GM19328 (cell line): Measurements from ENCODE around the gene AMELX.

ENCODE experiments used
- ATAC-seq: cut with Tn5 transposase; IDR thresholded peaks from one replicate; pipeline ENCODE4 v1.9.1; 2021; ENCODE audit warnings: mild to moderate bottlenecking, moderate library complexity; ENCODE audit not compliant: unreplicated experiment

The AMELX gene

GRCh38 chrX:11293113-11293512 lies at the start of gene AMELX:
Gene AMELX (plus strand): TSS chrX:11293413. CDS start chrX:11294789, 1,376 bp downstream.
- no peak for ATAC-seq

GRCh38 chrX:11244636-11245035 lies 48.6 kb upstream of the AMELX start:
- no peak for ATAC-seq

- no peak for ATAC-seq
Measured at GRCh38 chrX:11254417-11255109, 38.6 kb upstream of the AMELX start.

DNA sequence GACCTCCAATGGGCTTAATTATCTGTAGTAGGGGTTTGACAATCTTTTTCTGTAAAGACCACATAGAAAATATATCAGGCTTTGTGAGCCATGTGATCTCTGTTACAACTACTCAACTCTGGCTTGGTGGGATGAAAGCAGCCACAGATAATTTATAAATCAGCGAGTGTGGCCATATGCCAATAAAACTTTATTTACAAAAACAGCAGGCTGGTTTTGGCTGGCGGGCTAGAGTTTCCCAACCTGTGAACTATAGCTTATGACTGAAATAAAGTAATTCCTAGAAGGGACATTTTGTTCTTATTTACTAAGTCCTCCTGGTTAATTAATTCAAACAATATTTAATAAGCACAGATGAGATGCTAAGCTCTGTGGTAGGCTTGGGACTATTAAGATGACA lies 35.9 kb upstream of the AMELX start:
- ATAC-seq: no peak

GRCh38 chrX:11257711-11258110 lies 35.5 kb upstream of the AMELX start:
- no peak for ATAC-seq

GRCh38 chrX:11259437-11259836 lies 33.8 kb upstream of the AMELX start:
- ATAC-seq: no peak

- ATAC-seq: no peak
Measured at GRCh38 chrX:11261260-11261659, 32.0 kb upstream of the AMELX start.

DNA sequence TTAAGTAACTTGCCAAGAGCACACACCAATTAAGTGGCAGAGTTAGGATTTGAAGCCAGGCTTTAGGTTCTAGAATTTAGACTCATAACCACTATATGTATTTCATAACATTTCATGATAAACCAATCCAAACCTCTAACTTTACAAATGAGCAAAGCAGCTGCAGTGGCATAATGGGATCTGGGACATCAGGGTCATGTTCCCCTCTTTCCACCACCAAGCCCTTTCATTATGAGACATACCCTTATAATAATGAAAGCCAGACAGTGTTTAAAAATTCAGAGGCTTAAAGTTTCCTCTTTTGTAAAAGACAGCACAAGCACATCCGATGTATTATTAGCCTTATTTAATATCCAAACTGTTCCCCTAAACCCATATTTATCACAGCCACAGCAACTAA lies 28.3 kb upstream of the AMELX start:
- ATAC-seq: no peak

GRCh38 chrX:11265352-11265751 lies 27.9 kb upstream of the AMELX start:
- no peak for ATAC-seq

- ATAC-seq: no peak
Measured at GRCh38 chrX:11266573-11267003, 26.6 kb upstream of the AMELX start.

DNA sequence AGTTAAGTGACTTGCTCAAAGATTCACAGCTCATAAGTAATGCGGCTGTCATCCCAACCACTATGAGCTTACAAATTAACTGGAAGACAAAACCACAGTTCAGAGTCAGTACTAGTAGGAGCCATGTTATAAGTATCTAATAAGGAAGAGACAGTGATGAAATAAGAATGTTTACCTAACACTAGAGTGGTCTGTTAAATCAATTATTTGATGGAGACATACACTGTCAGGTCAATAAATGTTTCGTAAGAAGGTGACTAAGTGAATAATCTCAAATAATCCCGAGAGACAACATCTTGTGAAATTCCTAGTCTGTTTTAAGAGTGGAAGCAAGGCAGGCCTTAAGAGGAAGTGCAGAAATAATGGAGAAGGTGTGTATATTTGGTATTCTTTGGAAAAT lies 25.8 kb upstream of the AMELX start:
- no peak for ATAC-seq

DNA sequence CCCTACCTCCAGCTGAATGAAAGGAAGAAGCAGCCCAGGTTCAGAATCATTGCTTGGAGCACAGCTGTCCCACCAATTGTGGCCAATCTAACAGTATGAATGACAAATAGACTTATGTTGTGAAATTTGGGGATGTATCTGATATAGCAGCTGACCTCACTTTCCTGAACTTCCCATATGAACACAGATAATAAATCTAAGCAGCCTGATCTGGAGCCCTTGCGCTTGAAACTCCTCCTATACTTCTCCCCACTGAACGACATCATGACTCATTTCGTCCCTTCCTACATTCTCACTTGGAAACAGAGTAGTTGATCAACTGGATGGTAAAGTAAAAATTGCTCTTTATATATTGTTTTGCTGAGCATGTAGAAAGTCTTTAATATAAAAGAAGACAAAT lies 24.2 kb upstream of the AMELX start:
- no peak for ATAC-seq

DNA sequence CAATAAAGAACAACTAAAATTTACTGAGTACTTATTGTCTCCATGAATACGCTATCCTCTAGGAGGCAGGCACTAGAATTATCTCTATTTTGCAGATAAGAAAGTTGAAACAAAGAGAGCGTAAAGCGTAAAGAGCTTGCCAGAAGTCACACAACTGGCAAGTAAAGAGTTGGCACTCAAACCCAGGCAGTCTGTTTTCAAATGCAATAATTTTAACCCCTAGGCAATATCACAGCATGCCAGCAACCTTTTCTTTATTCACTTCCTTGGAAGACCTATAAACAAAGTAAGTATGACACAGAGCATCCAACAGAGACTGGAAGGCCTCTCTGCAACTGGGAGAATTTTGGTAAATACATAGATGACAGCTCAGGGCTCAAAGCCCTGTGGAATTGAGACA lies 23.2 kb upstream of the AMELX start:
- no peak for ATAC-seq

DNA sequence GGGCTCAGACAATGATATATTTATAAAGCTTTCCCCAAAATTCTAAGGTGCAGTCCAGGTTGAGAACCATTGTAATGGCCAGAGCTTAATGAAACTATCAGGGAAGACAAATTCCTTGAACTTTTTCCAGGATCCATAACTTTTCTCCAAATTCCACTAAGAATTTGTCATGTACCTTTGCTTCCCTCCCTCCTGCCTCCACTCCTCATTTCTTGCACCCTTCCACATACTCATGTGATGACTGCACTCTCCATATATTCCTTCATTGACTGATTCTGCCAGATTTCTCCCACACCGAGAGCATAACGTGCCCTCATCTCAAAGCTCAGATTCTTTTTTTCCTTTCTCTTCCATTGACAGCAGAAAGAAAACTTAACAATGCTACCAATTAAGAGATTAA lies 20.9 kb upstream of the AMELX start:
- no peak for ATAC-seq

GRCh38 chrX:11272863-11273262 lies 20.4 kb upstream of the AMELX start:
- no peak for ATAC-seq

DNA sequence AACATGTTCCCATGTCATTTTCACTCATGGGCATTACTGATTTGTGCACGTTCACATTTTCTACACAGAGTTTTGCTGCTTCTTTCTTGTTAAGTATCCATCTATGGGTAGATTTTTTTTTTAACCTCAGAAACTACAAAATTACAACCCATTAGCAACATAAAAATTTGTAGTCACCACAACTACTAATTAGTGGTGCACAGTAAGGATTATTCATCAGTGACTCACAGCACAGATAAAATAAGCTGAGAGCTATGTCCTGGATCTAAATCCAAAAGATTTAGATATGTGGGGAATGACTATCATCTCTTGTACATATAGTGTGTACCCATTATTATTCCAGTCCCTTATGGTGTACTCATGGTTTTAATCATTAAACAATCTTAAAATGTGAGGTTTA lies 19.7 kb upstream of the AMELX start:
- ATAC-seq: no peak

GRCh38 chrX:11282043-11282442 lies 11.2 kb upstream of the AMELX start:
- ATAC-seq: no peak

- no peak for ATAC-seq
Measured at GRCh38 chrX:11285651-11286050, 7.6 kb upstream of the AMELX start.

DNA sequence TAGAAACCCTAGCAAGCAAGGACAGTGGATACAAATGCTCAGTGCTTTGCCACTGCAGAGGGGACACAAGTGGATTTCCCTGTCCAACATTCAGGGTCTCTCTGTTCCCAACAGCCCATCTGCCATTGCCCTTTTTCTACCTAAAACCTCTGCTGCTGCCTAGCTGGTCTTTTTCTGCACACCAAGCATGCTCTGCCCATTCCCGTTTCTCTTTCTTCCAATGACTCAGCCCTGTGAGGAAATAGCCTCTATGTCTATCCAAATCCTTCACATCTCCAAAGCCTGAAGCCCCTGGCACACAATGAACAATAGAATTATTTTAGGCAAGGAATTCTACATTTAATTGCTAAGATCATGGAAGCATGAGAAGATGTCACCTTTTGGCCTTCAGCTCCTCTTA lies 5.7 kb upstream of the AMELX start:
- no peak for ATAC-seq

- no peak for ATAC-seq
Measured at GRCh38 chrX:11290416-11291102, 2.7 kb upstream of the AMELX start.

- no peak for ATAC-seq
Measured at GRCh38 chrX:11296051-11296450, 2.8 kb downstream of the AMELX start.

- ATAC-seq: no peak
Measured at GRCh38 chrX:11298600-11298999, 5.4 kb downstream of the AMELX start.

DNA sequence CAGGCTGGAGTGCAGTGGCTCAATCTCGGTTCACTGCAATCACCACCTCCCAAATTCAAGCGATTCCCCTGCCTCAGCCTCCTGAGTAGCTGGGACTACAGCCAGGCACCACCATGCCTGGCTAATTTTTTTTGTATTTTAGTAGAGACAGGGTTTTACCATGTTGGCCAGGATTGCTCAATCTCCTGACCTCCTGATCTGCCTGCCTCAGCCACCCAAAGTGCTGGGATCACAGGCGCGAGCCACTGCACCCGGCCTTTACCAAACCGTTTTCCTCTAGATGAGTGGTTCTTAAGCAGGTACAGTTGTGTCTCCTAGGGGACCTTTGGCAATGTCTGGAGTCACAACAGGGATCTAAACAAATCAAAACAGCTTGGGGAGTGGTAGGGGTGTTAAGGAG lies 11.6 kb downstream of the AMELX start:
- ATAC-seq: no peak
